H9 (cell line): Measurements from ENCODE around the gene YY1. TPM values are rescaled to one million over a fixed set of nuclear protein-coding genes. Genes with fewer than 3 reads are reported as not detected.
A peak's percentile ranks its signal among the peaks of the same experiment; 100 is the strongest.

Experiments
- DNase-seq: peaks from one replicate; pipeline ENCODE4 v3.0.0-alpha.2; 2017
- H2AFZ ChIP-seq: one replicate; pipeline ENCODE4 v1.6.1; 2013; ENCODE audit warnings: mild to moderate bottlenecking, low read length, control low read depth, moderate library complexity
- H2AK5ac ChIP-seq: 2 replicates; pipeline ENCODE4 v1.6.1; 2013; ENCODE audit warnings: low read length, control low read depth, mixed read lengths; ENCODE audit not compliant: insufficient read length
- H2BK120ac ChIP-seq: one replicate; pipeline ENCODE4 v1.6.1; 2013; ENCODE audit warnings: low read depth, mild to moderate bottlenecking, low read length, control low read depth, inconsistent platforms; ENCODE audit not compliant: poor library complexity, severe bottlenecking
- H2BK12ac ChIP-seq: 2 replicates; pipeline ENCODE4 v1.6.1; 2013; ENCODE audit warnings: low read length, control low read depth, mixed read lengths, low read depth; ENCODE audit not compliant: insufficient read length
- H2BK15ac ChIP-seq: 2 replicates; pipeline ENCODE4 v1.6.1; 2013; ENCODE audit warnings: low read depth, low read length, control low read depth
- H2BK20ac ChIP-seq: one replicate; pipeline ENCODE4 v1.6.1; 2013; ENCODE audit warnings: low read depth, mild to moderate bottlenecking, low read length, control low read depth, inconsistent platforms; ENCODE audit not compliant: poor library complexity, severe bottlenecking
- H2BK5ac ChIP-seq: 2 replicates; pipeline ENCODE4 v1.6.1; 2013; ENCODE audit warnings: low read length, control low read depth, mixed read lengths; ENCODE audit not compliant: insufficient read length
- H3K14ac ChIP-seq: 2 replicates; pipeline ENCODE4 v1.6.1; 2013; ENCODE audit warnings: low read length, control low read depth; ENCODE audit not compliant: insufficient read depth
- H3K18ac ChIP-seq: 2 replicates; pipeline ENCODE4 v1.6.1; 2013; ENCODE audit warnings: low read depth, mild to moderate bottlenecking, mixed read lengths, low read length, control low read depth; ENCODE audit not compliant: insufficient read length
- H3K23ac ChIP-seq: 2 replicates; pipeline ENCODE4 v1.6.1; 2013; ENCODE audit warnings: low read length, control low read depth, mixed read lengths, low read depth; ENCODE audit not compliant: insufficient read length
- H3K23me2 ChIP-seq: 2 replicates; pipeline ENCODE4 v1.6.1; 2013; ENCODE audit warnings: low read depth, mild to moderate bottlenecking, mixed read lengths, low read length, control low read depth; ENCODE audit not compliant: insufficient read length, poor library complexity, severe bottlenecking
- H3K27ac ChIP-seq: 2 replicates; pipeline ENCODE4 v1.5.1; 2013; ENCODE audit warnings: low read length, control low read depth, mixed read lengths, low read depth; ENCODE audit not compliant: insufficient read length
- H3K27me3 ChIP-seq: 2 replicates; pipeline ENCODE4 v1.6.1; 2013; ENCODE audit warnings: low read length, control low read depth, inconsistent platforms; ENCODE audit not compliant: insufficient read depth
- H3K4ac ChIP-seq: 2 replicates; pipeline ENCODE4 v1.6.1; 2013; ENCODE audit warnings: low read depth, mild to moderate bottlenecking, control low read depth, inconsistent platforms, low read length, moderate library complexity
- H3K4me1 ChIP-seq: 2 replicates; pipeline ENCODE4 v1.6.1; 2013; ENCODE audit warnings: low read length, control low read depth, inconsistent platforms; ENCODE audit not compliant: insufficient read depth
- H3K4me2 ChIP-seq: 2 replicates; pipeline ENCODE4 v1.6.1; 2013; ENCODE audit warnings: low read length, control low read depth, mixed read lengths; ENCODE audit not compliant: insufficient read length, insufficient read depth
- H3K56ac ChIP-seq: 2 replicates; pipeline ENCODE4 v1.6.1; 2013; ENCODE audit warnings: low read depth, mild to moderate bottlenecking, mixed read lengths, low read length, control low read depth; ENCODE audit not compliant: insufficient read length
- H3K79me1 ChIP-seq: 2 replicates; pipeline ENCODE4 v1.6.1; 2013; ENCODE audit warnings: low read depth, mild to moderate bottlenecking, moderate library complexity, low read length, control low read depth, inconsistent platforms; ENCODE audit not compliant: insufficient read depth, poor library complexity, severe bottlenecking
- H3K79me2 ChIP-seq: 2 replicates; pipeline ENCODE4 v1.6.1; 2013; ENCODE audit warnings: low read length, control low read depth, inconsistent platforms; ENCODE audit not compliant: insufficient read depth
- H3K9ac ChIP-seq: 2 replicates; pipeline ENCODE4 v1.6.1; 2013; ENCODE audit warnings: low read length, control low read depth, mixed read lengths; ENCODE audit not compliant: insufficient read length; ENCODE audit errors: extremely low read depth
- H3K9me3 ChIP-seq: one replicate; pipeline ENCODE4 v1.6.1; 2013; ENCODE audit warnings: low read depth, low read length, inconsistent platforms; ENCODE audit not compliant: control insufficient read depth
- H3T11ph ChIP-seq: one replicate; pipeline ENCODE4 v1.6.1; 2013; ENCODE audit warnings: mild to moderate bottlenecking, low read length, control low read depth, inconsistent platforms
- H4K20me1 ChIP-seq: one replicate; pipeline ENCODE4 v1.6.1; 2013; ENCODE audit not compliant: control insufficient read depth, insufficient read length, insufficient read depth
- H4K5ac ChIP-seq: 2 replicates; pipeline ENCODE4 v1.6.1; 2013; ENCODE audit warnings: low read depth, mild to moderate bottlenecking, mixed read lengths, low read length, control low read depth; ENCODE audit not compliant: insufficient read length
- H4K8ac ChIP-seq: replicated peaks from 2 replicates; pipeline ENCODE4 v1.6.1; 2013; ENCODE audit warnings: low read length, control low read depth, mixed read lengths, low read depth; ENCODE audit not compliant: insufficient read length
- H4K91ac ChIP-seq: 2 replicates; pipeline ENCODE4 v1.6.1; 2013; ENCODE audit warnings: low read depth, mild to moderate bottlenecking, moderate library complexity, mixed read lengths, low read length, control low read depth; ENCODE audit not compliant: insufficient read length
- H3K27ac Mint-ChIP-seq, 3 experiments: 2 replicates in 2 of 3; 3 replicates in 1 of 3; pipeline ENCODE4 v1.8.0; 2020 to 2021; ENCODE audit warnings: mixed read lengths in 3 of 3, mild to moderate bottlenecking in 1 of 3, moderate library complexity in 1 of 3
- H3K27me3 Mint-ChIP-seq: 2 replicates; pipeline ENCODE4 v1.8.0; 2021; ENCODE audit warnings: low read depth, mild to moderate bottlenecking, moderate library complexity, mixed read lengths
- H3K36me3 Mint-ChIP-seq, 3 experiments: 2 replicates in 2 of 3; 3 replicates in 1 of 3; pipeline ENCODE4 v1.8.0; 2020 to 2021; ENCODE audit warnings: low read depth in 3 of 3, mixed read lengths in 3 of 3; ENCODE audit not compliant: insufficient read depth in 1 of 3
- H3K4me1 Mint-ChIP-seq, 2 experiments: 2 replicates each; pipeline ENCODE4 v1.8.0; 2020; ENCODE audit warnings: mixed read lengths in 2 of 2
- H3K4me3 Mint-ChIP-seq, 2 experiments: 2 replicates in 1 of 2; 3 replicates in 1 of 2; pipeline ENCODE4 v1.8.0; 2020 to 2021; ENCODE audit warnings: mild to moderate bottlenecking in 2 of 2, mixed read lengths in 2 of 2, moderate library complexity in 1 of 2
- H3K9me3 Mint-ChIP-seq, 2 experiments: 2 replicates in 1 of 2; 3 replicates in 1 of 2; pipeline ENCODE4 v1.8.0; 2020; ENCODE audit warnings: mild to moderate bottlenecking in 2 of 2, mixed read lengths in 2 of 2, moderate library complexity in 1 of 2
- WGBS: extraction: QIAGEN DNeasy Blood & Tissue Kit; methylation state at CpG from one replicate; pipeline ENCODE4 v1.1.7; 2013; ENCODE audit warnings: missing lambda C conversion rate, low lambda C conversion rate, mixed read lengths; ENCODE audit not compliant: insufficient read length; ENCODE audit errors: extremely low coverage; 5-methylcytosine and 5-hydroxymethylcytosine counted together
- total RNA-seq: library from RNA; stranded (reverse); gene quantifications from 2 replicates; pipeline ENCODE4 v1.2.1, GENCODE V29; 2021
- TF ChIP-seq, protein P1 (sequence below): fragments of 200-600 bp; sonication (generic); conservative IDR thresholded peaks from 3 replicates; pipeline ENCODE4 v1.8.0; 2021; ENCODE audit warnings: antibody characterized with exemption, mild to moderate bottlenecking

Gene YY1
- total RNA-seq, 1 experiment from 2014 or later, result 103 TPM

GRCh38 chr14:100261621-100262020 lies 22.7 kb downstream of the YY1 start:
- Histone ChIP-seq H3K4me2 (no peak overlapping the region), H3K27ac (no peak overlapping the region), H3K4me1 (no peaks in the 10 kb centered on the region), H3K9me3 (no peaks in the 10 kb centered on the region), H3K9ac (no peak overlapping the region), H3K4ac (no peak overlapping the region), H2BK12ac (no peak overlapping the region), H4K91ac (no peak overlapping the region), H2BK120ac (no peak overlapping the region), H3K79me2 (peaks cover 56% of the 10 kb centered on the region; the same call in 1 of the 2 replicates), H2BK5ac (no peak overlapping the region), H3K23ac (no peak overlapping the region), H3K27me3 (no peaks in the 10 kb centered on the region), H3K79me1 (peaks cover 24% of the 10 kb centered on the region), H3K18ac (no peak overlapping the region), H3T11ph (no peak overlapping the region), H2AK5ac (no peak overlapping the region), H2BK15ac (no peak overlapping the region), H3K14ac (no peak overlapping the region), H2BK20ac (no peak overlapping the region), H2AFZ (no peak overlapping the region), H4K20me1 (no peaks in the 10 kb centered on the region), H4K8ac (no peak overlapping the region), H3K23me2 (no peaks in the 10 kb centered on the region), H3K56ac (no peak overlapping the region), H4K5ac (no peak overlapping the region)
- no CpG with 5 or more reads among the region's 3 CpGs for WGBS
- no peak overlapping the region for H3K4me3 Mint-ChIP-seq
- peak overlapping the region; percentile 9 to 71 (median 70); a peak in 5 of 7 replicates for H3K27ac Mint-ChIP-seq
- DNase-seq, result no peak
- H3K4me1 Mint-ChIP-seq, result peaks cover 15 to 20% of the 10 kb centered on the region in 2 experiments
- H3K36me3 Mint-ChIP-seq, result peaks cover 31 to 50% (median 39%) of the 10 kb centered on the region in 3 experiments; a peak in 6 of 7 replicates
- H3K9me3 Mint-ChIP-seq, result no peaks in the 10 kb centered on the region; a peak in 1 of 5 replicates
- TF ChIP-seq, protein P1, sequence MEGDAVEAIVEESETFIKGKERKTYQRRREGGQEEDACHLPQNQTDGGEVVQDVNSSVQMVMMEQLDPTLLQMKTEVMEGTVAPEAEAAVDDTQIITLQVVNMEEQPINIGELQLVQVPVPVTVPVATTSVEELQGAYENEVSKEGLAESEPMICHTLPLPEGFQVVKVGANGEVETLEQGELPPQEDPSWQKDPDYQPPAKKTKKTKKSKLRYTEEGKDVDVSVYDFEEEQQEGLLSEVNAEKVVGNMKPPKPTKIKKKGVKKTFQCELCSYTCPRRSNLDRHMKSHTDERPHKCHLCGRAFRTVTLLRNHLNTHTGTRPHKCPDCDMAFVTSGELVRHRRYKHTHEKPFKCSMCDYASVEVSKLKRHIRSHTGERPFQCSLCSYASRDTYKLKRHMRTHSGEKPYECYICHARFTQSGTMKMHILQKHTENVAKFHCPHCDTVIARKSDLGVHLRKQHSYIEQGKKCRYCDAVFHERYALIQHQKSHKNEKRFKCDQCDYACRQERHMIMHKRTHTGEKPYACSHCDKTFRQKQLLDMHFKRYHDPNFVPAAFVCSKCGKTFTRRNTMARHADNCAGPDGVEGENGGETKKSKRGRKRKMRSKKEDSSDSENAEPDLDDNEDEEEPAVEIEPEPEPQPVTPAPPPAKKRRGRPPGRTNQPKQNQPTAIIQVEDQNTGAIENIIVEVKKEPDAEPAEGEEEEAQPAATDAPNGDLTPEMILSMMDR, result no peak
- no peaks in the 10 kb centered on the region for H3K27me3 Mint-ChIP-seq
